Fibroblast of lung (primary cell): Measurements from ENCODE around the gene RHOXF1. TPM values are rescaled to one million over a fixed set of nuclear protein-coding genes. Genes with fewer than 3 reads are reported as not detected.

Experiments used
- DNase-seq, 2 donors: peaks; one replicate each; pipeline versions ENCODE4 v3.0.0 to v3.0.0-alpha.2; 2010; ENCODE audit warnings: low read depth in 2 of 2
- H2AFZ ChIP-seq: 2 replicates; pipeline ENCODE4 v1.5.1; 2012; ENCODE audit warnings: low read length, control low read depth, inconsistent platforms
- H3K27ac ChIP-seq: 2 replicates; pipeline ENCODE4 v1.5.1; 2011; ENCODE audit warnings: low read length, control low read depth; ENCODE audit not compliant: insufficient read depth
- H3K27me3 ChIP-seq: 2 replicates; pipeline ENCODE4 v1.5.1; 2011; ENCODE audit warnings: mild to moderate bottlenecking, low read length; ENCODE audit not compliant: control insufficient read depth, insufficient read depth
- H3K36me3 ChIP-seq: 2 replicates; pipeline ENCODE4 v1.5.1; 2011; ENCODE audit warnings: low read length; ENCODE audit not compliant: control insufficient read depth, insufficient read depth
- H3K4me1 ChIP-seq: 2 replicates; pipeline ENCODE4 v1.5.1; 2011; ENCODE audit warnings: low read length; ENCODE audit not compliant: control insufficient read depth, insufficient read depth; ENCODE audit errors: extremely low read depth
- H3K4me2 ChIP-seq: 2 replicates; pipeline ENCODE4 v1.5.1; 2011; ENCODE audit warnings: low read length, control low read depth; ENCODE audit not compliant: insufficient read depth; ENCODE audit errors: extremely low read depth
- H3K4me3 ChIP-seq, 4 experiments: fragments of 200-600 bp in 1 of 4; sonication (generic) in 1 of 4; replicated peaks in 1 of 4; 2 replicates each; pipeline ENCODE4 v1.5.1; 2011 to 2016; ENCODE audit warnings: low read length in 4 of 4, low read depth in 3 of 4, mild to moderate bottlenecking in 3 of 4, control low read depth in 2 of 4, inconsistent platforms in 1 of 4, mixed read lengths in 1 of 4; ENCODE audit not compliant: insufficient read depth in 1 of 4; ENCODE audit errors: control extremely low read depth in 1 of 4
- H3K79me2 ChIP-seq: 2 replicates; pipeline ENCODE4 v1.5.1; 2012; ENCODE audit warnings: mild to moderate bottlenecking, low read length, inconsistent platforms; ENCODE audit not compliant: control insufficient read depth, insufficient read depth
- H3K9ac ChIP-seq: 2 replicates; pipeline ENCODE4 v1.5.1; 2011; ENCODE audit warnings: mild to moderate bottlenecking, low read length, control low read depth; ENCODE audit not compliant: insufficient read depth
- H3K9me3 ChIP-seq: 2 replicates; pipeline ENCODE4 v1.5.1; 2012; ENCODE audit warnings: low read depth, low read length; ENCODE audit not compliant: control insufficient read depth, insufficient read depth
- H4K20me1 ChIP-seq: 2 replicates; pipeline ENCODE4 v1.5.1; 2011; ENCODE audit warnings: low read length; ENCODE audit not compliant: control insufficient read depth, insufficient read depth; ENCODE audit errors: extremely low read depth
- CTCF ChIP-seq, 2 donors: IDR thresholded peaks in 1 of 2; conservative IDR thresholded peaks in 1 of 2; 1 replicate in 1 of 2; 2 replicates in 1 of 2; pipeline ENCODE4 v1.5.1; 2011 to 2012; ENCODE audit warnings: low read length in 2 of 2, control low read depth in 1 of 2, inconsistent platforms in 1 of 2, low read depth in 1 of 2, mild to moderate bottlenecking in 1 of 2
- EZH2 ChIP-seq: IDR thresholded peaks from 2 replicates; pipeline ENCODE4 v1.5.1; 2012; ENCODE audit warnings: low read length, control low read depth, mild to moderate bottlenecking; ENCODE audit errors: missing control alignments
- polyA plus RNA-seq, 2 donors: library from polyadenylated mRNA; depleted of rRNA in 1 of 2; stranded (reverse) in 1 of 2; unstranded in 1 of 2; fragments of >200 nt; gene quantifications; 2 replicates each; pipeline ENCODE4 v1.2.1, GENCODE V29; 2011 to 2012; ENCODE audit warnings: missing spikeins in 1 of 2
- total RNA-seq: library from RNA; depleted of rRNA; stranded (reverse); fragments of >200 nt; gene quantifications from 2 replicates; pipeline ENCODE4 v1.2.1, GENCODE V29; 2014

RHOXF1 gene
- total and polyA plus RNA-seq, 2 donors (not counting 1 experiment from before 2014, with no cell fraction given): not detected

- H3K9ac ChIP-seq: no peak overlapping the region
- H4K20me1 ChIP-seq: no peaks in the 10 kb centered on the region
- no peaks in the 10 kb centered on the region for H3K36me3 ChIP-seq
- H3K4me2 ChIP-seq: peak overlapping the region; percentile 52
- no peak overlapping the region for H3K4me3 ChIP-seq
- no peaks in the 10 kb centered on the region for H3K9me3 ChIP-seq
- no peaks in the 10 kb centered on the region for H3K4me1 ChIP-seq
- TF ChIP-seq EZH2 (no peak), CTCF (conservative IDR thresholded peaks at IDR 0.05 in 1 of 2, IDR thresholded peaks at IDR 0.05 in 1 of 2; ENCODE audit: low read depth in 1 of 2, low read length in 2 of 2) (no peak)
- H3K79me2 ChIP-seq: no peaks in the 10 kb centered on the region
- H3K27me3 ChIP-seq: no peaks in the 10 kb centered on the region
- H3K27ac ChIP-seq: no peak overlapping the region
- peak overlapping the region; percentile 59 for H2AFZ ChIP-seq
- DNase-seq: peak in 1 of 2 donors; percentile 8
These were observed 9.7 kb upstream of the RHOXF1 start for GRCh38 chrX:120125444-120125843.

- Histone ChIP-seq H3K4me2 (no peak overlapping the region), H3K36me3 (no peaks in the 10 kb centered on the region), H3K79me2 (no peaks in the 10 kb centered on the region), H3K4me3 (no peak overlapping the region), H3K4me1 (no peaks in the 10 kb centered on the region), H4K20me1 (no peaks in the 10 kb centered on the region), H3K9me3 (no peaks in the 10 kb centered on the region), H3K27me3 (no peaks in the 10 kb centered on the region), H3K27ac (no peak overlapping the region), H3K9ac (no peak overlapping the region), H2AFZ (no peak overlapping the region)
- no peak for TF ChIP-seq CTCF (conservative IDR thresholded peaks at IDR 0.05 in 1 of 2, IDR thresholded peaks at IDR 0.05 in 1 of 2; ENCODE audit: low read depth in 1 of 2, low read length in 2 of 2)
- TF ChIP-seq EZH2: no peak
- peak; percentile 8 to 11 for DNase-seq
These were observed 4.5 kb upstream of the RHOXF1 start for GRCh38 chrX:120120223-120120622.

- Histone ChIP-seq H3K9ac (no peak overlapping the region), H4K20me1 (no peaks in the 10 kb centered on the region), H3K36me3 (no peaks in the 10 kb centered on the region), H3K79me2 (no peaks in the 10 kb centered on the region), H3K4me2 (no peak overlapping the region), H3K4me3 (no peak overlapping the region), H3K9me3 (no peaks in the 10 kb centered on the region), H2AFZ (no peak overlapping the region), H3K27ac (no peak overlapping the region), H3K27me3 (no peaks in the 10 kb centered on the region), H3K4me1 (no peaks in the 10 kb centered on the region)
- TF ChIP-seq EZH2 (no peak), CTCF (conservative IDR thresholded peaks at IDR 0.05 in 1 of 2, IDR thresholded peaks at IDR 0.05 in 1 of 2; ENCODE audit: low read depth in 1 of 2, low read length in 2 of 2) (no peak)
- DNase-seq: no peak
These were observed 4.1 kb downstream of the RHOXF1 start for GRCh38 chrX:120111611-120112010.
